GM12892 (cell line): Measurements from ENCODE around the gene FAM193A.
A peak's percentile ranks its signal among the peaks of the same experiment; 100 is the strongest.
"Not testable (repeated sequence)": the region's sequence is repeated elsewhere in the genome, so short reads cannot be mapped to it uniquely, and the experiment has no call there.

Source experiments
- DNase-seq: peaks from one replicate; pipeline ENCODE4 v3.0.0; 2011; ENCODE audit not compliant: insufficient read length
- FAIRE-seq: peaks from 2 replicates; lab custom pipeline; 2011; peaks lifted over from hg19 to GRCh38; lab: Jason Lieb, UNC
- POLR2A ChIP-seq: IDR thresholded peaks from 2 replicates; pipeline ENCODE4 v1.6.1; 2011; ENCODE audit warnings: low read depth, low read length, control low read depth
- POLR2AphosphoS5 ChIP-seq: IDR thresholded peaks from 2 replicates; pipeline ENCODE4 v1.6.1; 2011; ENCODE audit warnings: low read depth, low read length, control low read depth
- TAF1 ChIP-seq: IDR thresholded peaks from 2 replicates; pipeline ENCODE4 v1.6.1; 2011; ENCODE audit warnings: low read depth, mild to moderate bottlenecking, control low read depth, low read length, borderline replicate concordance

Gene FAM193A

DNA sequence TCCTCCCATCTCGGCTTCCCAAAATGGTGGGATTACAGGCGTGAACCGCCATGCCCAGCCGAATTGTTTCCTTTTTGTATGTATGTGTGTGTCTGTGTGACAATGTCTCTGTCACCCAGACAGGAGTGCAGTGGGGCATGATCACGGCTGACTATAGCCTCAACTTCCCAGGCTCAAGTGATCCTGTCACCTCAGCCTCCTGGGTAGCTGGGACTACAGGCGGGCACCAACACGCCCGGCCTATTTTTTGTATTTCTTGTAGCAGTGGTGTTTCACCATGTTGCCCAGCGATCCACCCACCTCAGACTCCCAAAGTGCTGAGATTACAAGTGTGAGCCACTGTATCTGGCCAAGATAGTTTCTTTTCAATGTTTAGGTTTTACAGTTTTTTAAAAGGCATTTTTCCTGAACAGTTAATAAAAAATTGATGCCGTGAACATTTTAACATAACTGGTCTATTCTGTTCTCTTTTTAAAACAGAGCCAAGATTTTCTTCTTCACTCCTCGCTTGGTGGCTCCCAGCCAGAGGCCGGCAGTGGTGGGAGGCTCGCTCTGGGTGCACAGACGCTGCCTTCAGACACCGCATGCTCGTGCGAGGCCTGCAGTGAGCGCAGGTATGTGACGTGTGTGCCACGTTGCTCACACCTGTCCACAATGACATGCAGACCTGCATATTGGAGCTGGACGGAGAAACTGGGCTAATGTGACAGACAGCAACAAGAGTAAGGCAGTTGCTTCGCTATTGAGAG, 88.5 kb downstream of the FAM193A start:
- no peak for DNase-seq
- TF ChIP-seq POLR2A: no peak
- FAIRE-seq: no peak

DNA sequence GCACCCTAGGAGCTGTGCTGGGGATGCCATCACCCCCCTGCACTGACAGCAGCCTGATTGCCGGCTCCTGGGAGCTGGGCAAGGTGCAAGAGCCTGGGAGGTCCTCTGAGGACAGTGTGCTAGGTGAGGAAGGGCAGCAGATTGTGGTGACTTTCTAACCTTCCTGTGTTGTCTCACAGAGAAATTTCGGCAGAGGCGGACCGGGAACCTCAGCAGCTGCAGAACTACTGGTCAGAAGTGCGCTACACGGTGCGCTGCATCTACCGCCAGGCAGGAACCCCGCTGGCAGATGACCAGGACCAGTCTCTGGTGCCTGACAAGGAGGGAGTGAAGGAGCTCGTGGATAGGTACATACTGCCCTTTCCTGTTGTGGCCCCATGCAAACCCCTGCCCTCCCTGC, 89.8 kb downstream of the FAM193A start:
- no peak for TF ChIP-seq TAF1
- no peak for TF ChIP-seq POLR2A
- no peak for TF ChIP-seq POLR2AphosphoS5
- FAIRE-seq (peak; percentile 9), DNase-seq (no peak)

DNA sequence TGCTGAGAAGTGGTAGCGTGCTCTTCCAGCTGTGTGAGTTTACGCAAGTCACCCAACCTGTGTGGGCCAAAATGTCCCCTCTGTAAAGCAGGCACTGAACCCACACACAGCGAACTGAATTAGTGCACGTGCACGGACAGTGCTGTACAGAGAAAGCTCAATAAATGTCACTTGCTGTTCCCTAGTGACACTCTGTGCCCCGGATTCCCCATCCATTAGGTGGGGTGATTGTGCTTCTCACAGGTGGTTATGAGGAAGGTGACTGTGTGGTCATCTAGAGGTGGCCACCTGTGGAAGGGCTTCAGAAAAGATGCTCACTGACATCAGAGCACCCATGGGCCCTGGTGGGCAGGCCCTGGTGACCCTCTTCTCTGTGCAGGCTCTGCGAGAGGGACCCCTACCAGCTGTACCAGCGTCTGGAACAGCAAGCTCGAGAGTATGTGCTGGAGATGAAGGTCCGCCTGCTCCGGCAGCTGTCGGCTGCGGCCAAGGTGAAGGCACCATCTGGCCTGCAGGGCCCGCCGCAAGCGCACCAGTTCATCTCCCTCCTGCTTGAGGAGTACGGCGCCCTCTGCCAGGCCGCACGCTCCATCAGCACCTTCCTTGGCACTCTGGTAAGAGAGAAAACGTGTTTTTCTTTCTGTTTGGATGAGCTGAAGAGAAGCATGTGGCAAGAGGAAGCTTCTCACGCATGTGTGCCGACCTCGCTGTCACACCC, 94.3 kb downstream of the FAM193A start:
- DNase-seq: no peak
- FAIRE-seq: no peak
- TF ChIP-seq POLR2A (no peak), POLR2AphosphoS5 (no peak), TAF1 (no peak)

DNA sequence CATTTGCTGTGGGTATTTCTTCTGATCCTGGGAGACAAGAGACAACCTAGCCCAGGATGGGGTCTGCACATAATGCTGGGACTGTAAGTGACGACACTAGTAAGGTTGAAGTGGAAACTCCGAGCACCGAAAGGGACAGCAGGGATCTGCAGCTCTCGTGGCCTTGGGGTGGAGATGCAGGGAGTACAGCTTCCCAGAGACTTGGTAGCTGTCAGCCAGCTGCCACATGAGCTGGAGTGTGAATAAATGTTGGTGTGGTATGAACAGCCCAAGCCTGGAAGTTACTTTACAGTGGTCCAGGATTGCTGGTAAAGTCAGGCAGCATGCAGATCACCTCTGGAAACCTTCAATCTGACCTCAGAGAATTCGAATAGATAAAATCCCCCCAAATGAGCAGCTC, 97.6 kb downstream of the FAM193A start:
- FAIRE-seq (no peak), DNase-seq (no peak)
- no peak for TF ChIP-seq TAF1
- no peak for TF ChIP-seq POLR2A
- TF ChIP-seq POLR2AphosphoS5: no peak

DNA sequence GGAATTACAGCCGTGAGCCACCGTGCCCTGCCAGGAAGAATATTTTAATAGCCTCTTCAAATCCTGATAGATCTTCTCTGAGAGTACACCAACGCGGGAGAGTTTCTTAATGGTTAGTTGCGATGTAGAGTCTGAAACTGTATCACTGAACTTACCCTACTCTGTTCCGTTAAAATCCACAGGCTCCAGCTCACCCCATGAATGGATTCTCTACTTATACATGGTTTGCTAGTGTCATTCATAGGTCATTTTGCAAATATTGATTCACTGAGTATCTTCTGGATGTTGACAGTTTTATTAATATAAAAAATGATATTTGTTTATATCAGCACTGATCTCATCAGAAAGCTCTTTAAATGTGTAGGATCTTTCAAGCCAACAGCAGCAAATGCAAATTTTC, 99.9 kb downstream of the FAM193A start:
- FAIRE-seq: no peak

DNA sequence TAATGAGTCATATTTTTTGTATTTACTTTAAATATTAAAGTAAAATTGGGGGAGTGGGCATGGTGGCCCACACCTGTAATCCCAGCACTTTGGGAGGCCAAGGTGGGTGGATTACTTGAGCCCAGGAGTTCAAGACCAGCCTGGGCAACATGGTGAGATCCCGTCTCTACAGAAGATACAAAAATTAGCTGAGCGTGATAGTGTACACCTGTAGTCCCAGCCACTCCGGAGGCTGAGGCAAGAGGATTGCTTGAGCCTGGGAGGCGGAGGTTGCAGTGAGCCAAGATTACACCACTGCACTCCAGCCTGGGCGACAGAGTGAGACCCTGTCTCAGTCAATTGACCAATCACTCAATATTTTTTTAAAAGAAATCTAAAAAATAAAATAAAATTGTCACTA, 100.5 kb downstream of the FAM193A start:
- FAIRE-seq, DNase-seq: not testable (repeated sequence)

More for the DNA sequence above, 99.9 kb downstream of the FAM193A start:
- no peak for DNase-seq
- TF ChIP-seq POLR2A: no peak
- no peak for TF ChIP-seq POLR2AphosphoS5
- TF ChIP-seq TAF1: no peak

DNA sequence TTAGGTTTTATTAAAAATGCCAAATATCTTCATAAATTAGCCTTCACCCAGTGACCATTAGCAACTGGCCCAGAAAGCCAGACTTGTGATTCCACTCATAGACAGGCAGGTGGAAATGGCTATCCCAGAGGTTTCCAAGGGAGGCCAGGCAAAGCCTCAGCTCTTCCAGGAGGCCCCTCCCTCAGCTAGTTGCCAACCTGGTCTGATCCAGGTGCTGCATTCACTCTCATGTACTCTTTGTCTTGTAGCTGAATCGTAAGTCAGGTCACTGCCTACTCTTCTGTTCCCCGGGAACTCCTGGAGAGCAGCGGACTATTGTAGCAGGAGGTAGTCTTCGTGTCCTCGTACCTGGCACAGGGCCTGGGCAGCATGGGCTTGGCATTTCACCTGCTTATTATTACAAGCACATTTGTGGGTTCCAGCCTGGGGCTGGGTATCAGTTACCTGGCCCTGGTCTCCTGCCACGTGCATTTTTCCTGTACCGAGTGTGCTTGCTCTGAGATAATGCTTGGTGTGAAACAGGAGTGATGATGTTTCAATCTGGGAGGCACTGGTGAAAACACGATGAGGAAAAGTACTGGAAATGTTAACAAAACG, 101.6 kb downstream of the FAM193A start:
- FAIRE-seq: no peak
- TF ChIP-seq POLR2A (no peak), POLR2AphosphoS5 (no peak), TAF1 (no peak)
- no peak for DNase-seq

DNA sequence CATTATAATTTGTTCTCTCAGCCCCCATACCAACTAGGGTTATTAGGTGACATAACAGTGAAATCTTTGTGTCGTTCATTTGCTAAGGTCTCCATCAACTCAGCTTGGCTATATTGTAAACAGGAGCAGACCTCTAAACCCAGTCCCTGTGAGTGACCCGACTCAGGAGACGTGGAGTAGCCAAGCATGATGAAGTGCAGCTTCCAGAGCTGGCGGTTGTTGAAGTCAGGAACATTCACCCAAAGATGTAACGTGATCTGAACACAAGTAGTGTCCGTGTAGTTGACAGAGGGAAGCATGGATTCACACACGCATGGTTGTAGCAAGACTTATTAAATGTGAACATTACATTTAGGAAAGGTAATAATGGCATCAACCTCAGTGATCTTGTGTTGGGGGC, 102.3 kb downstream of the FAM193A start:
- FAIRE-seq (no peak), DNase-seq (no peak)
- TF ChIP-seq TAF1: no peak
- TF ChIP-seq POLR2A: no peak
- no peak for TF ChIP-seq POLR2AphosphoS5

DNA sequence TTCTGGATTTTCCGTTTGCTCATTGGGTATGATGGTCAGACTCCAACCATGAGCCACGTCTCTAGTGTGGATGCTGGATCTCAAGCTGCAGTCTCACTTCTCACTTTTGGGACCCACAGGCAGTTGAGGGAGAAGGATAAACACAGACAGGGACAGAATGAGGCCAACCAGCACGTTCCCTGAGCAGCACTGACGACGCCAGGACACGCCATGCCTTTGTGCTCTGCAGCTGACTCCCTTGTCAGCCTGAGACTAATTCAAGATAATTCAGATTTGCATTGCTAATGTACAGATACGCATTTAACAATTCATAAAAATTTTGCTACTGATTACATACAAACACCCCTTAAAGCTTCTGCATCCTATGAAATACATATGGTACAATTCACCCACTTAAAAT, 106.5 kb downstream of the FAM193A start:
- no peak for FAIRE-seq
- TF ChIP-seq TAF1 (no peak), POLR2AphosphoS5 (no peak), POLR2A (no peak)
- DNase-seq: no peak

DNA sequence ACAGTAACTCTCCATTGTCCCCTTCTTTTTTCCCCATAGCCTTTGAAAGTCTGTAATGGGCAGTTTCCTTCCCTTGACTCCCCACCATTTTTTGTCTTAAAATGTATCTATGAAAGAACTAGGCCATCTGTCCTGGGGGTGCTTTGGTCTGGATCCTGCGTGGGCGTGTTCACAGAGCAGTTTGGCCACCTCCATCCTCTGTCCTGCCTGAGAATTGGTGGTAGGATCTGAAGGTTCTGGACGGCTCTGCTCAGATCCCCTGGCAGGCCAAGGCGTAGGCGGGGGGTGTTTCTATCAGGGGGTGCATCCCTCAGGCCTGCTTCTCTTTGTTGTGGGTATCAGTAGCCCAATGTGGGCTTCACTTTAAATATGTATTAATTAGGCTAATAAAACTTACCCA, 107.1 kb downstream of the FAM193A start:
- TF ChIP-seq POLR2A (no peak), TAF1 (no peak), POLR2AphosphoS5 (no peak)
- FAIRE-seq (no peak), DNase-seq (no peak)

DNA sequence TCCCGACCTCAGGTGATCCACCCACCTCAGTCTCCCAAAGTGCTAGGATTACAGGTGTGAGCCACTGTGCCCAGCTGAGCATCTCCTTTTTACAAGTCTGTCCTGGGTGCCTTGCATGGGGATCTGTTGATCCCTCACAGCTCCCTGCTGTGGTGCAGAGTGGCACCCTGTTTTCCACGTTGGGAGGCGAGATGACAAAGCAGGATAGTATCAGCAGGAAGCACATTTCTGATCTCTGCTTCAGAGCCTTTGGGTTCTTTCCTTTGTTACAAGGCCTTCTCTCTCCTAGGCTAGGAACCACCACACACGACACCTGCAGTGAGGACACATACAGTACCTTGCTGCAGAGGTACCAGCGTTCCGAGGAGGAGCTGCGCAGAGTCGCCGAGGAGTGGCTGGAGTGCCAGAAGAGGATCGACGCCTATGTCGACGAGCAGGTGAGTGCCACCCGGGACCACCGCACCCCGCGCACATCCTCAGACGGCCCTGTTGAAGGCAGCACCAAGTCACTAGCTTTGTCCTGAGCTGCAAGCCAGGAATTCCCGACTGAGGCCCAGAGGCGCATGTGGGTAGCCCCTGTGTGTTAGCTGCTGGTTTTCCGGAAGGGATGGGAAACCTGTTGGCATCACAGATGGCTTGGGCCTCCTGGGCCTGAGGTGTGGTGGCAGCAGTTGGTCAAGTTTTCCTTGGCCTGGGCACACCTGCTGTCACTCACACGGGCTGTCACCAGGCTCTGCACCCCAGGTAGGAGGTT, 110.1 kb downstream of the FAM193A start:
- TF ChIP-seq POLR2AphosphoS5: no peak
- TF ChIP-seq TAF1: no peak
- no peak for TF ChIP-seq POLR2A
- no peak for DNase-seq
- FAIRE-seq: no peak
